Liver (tissue), 9 donors: ENCODE results near the gene C12orf60. TPM values are rescaled to one million over a fixed set of nuclear protein-coding genes. Genes with fewer than 3 reads are reported as not detected.

Experiments
- DNase-seq: peaks from one replicate; pipeline ENCODE4 v3.0.0-alpha.2; 2017; ENCODE audit warnings: low spot score
- H3K27ac ChIP-seq, 2 donors: one replicate each; pipeline ENCODE4 v1.7.0; 2013; ENCODE audit warnings: inconsistent platforms in 2 of 2, low read length in 2 of 2, control low read depth in 1 of 2, low read depth in 1 of 2, mild to moderate bottlenecking in 1 of 2
- H3K27me3 ChIP-seq, 4 donors: one replicate each; pipeline versions ENCODE4 v1.6.1 to v1.7.0; 2013; ENCODE audit warnings: low read length in 3 of 4, inconsistent platforms in 1 of 4, mild to moderate bottlenecking in 1 of 4, moderate library complexity in 1 of 4; ENCODE audit not compliant: control insufficient read depth in 4 of 4, insufficient read depth in 4 of 4
- H3K36me3 ChIP-seq, 4 donors: one replicate each; pipeline versions ENCODE4 v1.6.1 to v1.7.0; 2013; ENCODE audit warnings: low read length in 3 of 4, mild to moderate bottlenecking in 3 of 4, low read depth in 1 of 4, moderate library complexity in 1 of 4; ENCODE audit not compliant: control insufficient read depth in 4 of 4, insufficient read depth in 3 of 4
- H3K4me1 ChIP-seq, 4 donors: one replicate each; pipeline versions ENCODE4 v1.6.1 to v1.7.0; 2013; ENCODE audit warnings: low read length in 3 of 4, mild to moderate bottlenecking in 3 of 4, moderate library complexity in 1 of 4; ENCODE audit not compliant: control insufficient read depth in 4 of 4, insufficient read depth in 4 of 4
- H3K4me3 ChIP-seq, 3 donors: one replicate each; pipeline versions ENCODE4 v1.6.1 to v1.7.0; 2013; ENCODE audit warnings: low read length in 3 of 3, control low read depth in 1 of 3, low read depth in 1 of 3, mild to moderate bottlenecking in 1 of 3
- H3K9ac ChIP-seq, 2 donors: one replicate each; pipeline ENCODE4 v1.7.0; 2013; ENCODE audit warnings: low read length in 2 of 2, mild to moderate bottlenecking in 2 of 2, moderate library complexity in 2 of 2, control low read depth in 1 of 2, low read depth in 1 of 2
- H3K9me3 ChIP-seq, 4 donors: one replicate each; pipeline versions ENCODE4 v1.6.1 to v1.7.0; 2013; ENCODE audit warnings: low read length in 3 of 4; ENCODE audit not compliant: control insufficient read depth in 4 of 4
- ATF3 ChIP-seq: IDR thresholded peaks from 2 replicates; pipeline ENCODE4 v1.6.1; 2016; ENCODE audit warnings: antibody characterized with exemption
- CTCF ChIP-seq: fragments of 150-350 bp; IDR thresholded peaks from 2 replicates; pipeline ENCODE4 v1.5.1; 2017; ENCODE audit warnings: improper control_type of control experiment, low read depth, low read length; ENCODE audit not compliant: missing input control
- EGR1 ChIP-seq, 2 donors: IDR thresholded peaks; 2 replicates each; pipeline ENCODE4 v1.6.1; 2016 to 2018; ENCODE audit warnings: antibody characterized with exemption in 2 of 2, low read depth in 2 of 2
- FOXA2 ChIP-seq: IDR thresholded peaks from 2 replicates; pipeline ENCODE4 v1.6.1; 2016; ENCODE audit warnings: antibody characterized with exemption
- GABPA ChIP-seq, 2 donors: IDR thresholded peaks in 1 of 2; conservative IDR thresholded peaks in 1 of 2; 2 replicates each; pipeline ENCODE4 v1.6.1; 2016; ENCODE audit warnings: antibody characterized with exemption in 2 of 2, mild to moderate bottlenecking in 1 of 2, moderate library complexity in 1 of 2
- HNF4A ChIP-seq, 2 donors: conservative IDR thresholded peaks; 2 replicates each; pipeline ENCODE4 v1.6.1; 2016; ENCODE audit warnings: antibody characterized with exemption in 2 of 2, mild to moderate bottlenecking in 2 of 2
- HNF4G ChIP-seq: IDR thresholded peaks from 2 replicates; pipeline ENCODE4 v1.6.1; 2016; ENCODE audit warnings: antibody characterized with exemption
- JUND ChIP-seq, 2 donors: IDR thresholded peaks; 2 replicates each; pipeline ENCODE4 v1.6.1; 2016; ENCODE audit warnings: antibody characterized with exemption in 2 of 2
- MAX ChIP-seq: IDR thresholded peaks from 2 replicates; pipeline ENCODE4 v1.6.1; 2016; ENCODE audit warnings: antibody characterized with exemption
- NR2F2 ChIP-seq: IDR thresholded peaks from 2 replicates; pipeline ENCODE4 v1.6.1; 2016; ENCODE audit warnings: antibody characterized with exemption
- RAD21 ChIP-seq, 2 donors: IDR thresholded peaks; 2 replicates each; pipeline ENCODE4 v1.6.1; 2016; ENCODE audit warnings: antibody characterized with exemption in 2 of 2, mild to moderate bottlenecking in 2 of 2
- SP1 ChIP-seq: IDR thresholded peaks from 2 replicates; pipeline ENCODE4 v1.6.1; 2018; ENCODE audit warnings: antibody characterized with exemption, mild to moderate bottlenecking
- TAF1 ChIP-seq: conservative IDR thresholded peaks from 2 replicates; pipeline ENCODE4 v1.6.1; 2016; ENCODE audit warnings: antibody characterized with exemption, mild to moderate bottlenecking
- YY1 ChIP-seq: IDR thresholded peaks from 2 replicates; pipeline ENCODE4 v1.6.1; 2016; ENCODE audit warnings: antibody characterized with exemption, mild to moderate bottlenecking
- ZBTB33 ChIP-seq: IDR thresholded peaks from 2 replicates; pipeline ENCODE4 v1.6.1; 2016; ENCODE audit warnings: antibody characterized with exemption
- WGBS: extraction: QIAGEN DNeasy Blood & Tissue Kit; methylation state at CpG from one replicate; pipeline ENCODE4 v1.1.7; 2013; 5-methylcytosine and 5-hydroxymethylcytosine counted together
- polyA plus RNA-seq, 2 donors: library from polyadenylated mRNA; stranded (reverse) in 1 of 2; unstranded in 1 of 2; fragments of 200-250 nt in 1 of 2; fragments of >200 nt in 1 of 2; fragmentation: Nextera tagmentation in 1 of 2; extraction: Ambion mirVana in 1 of 2; gene quantifications; one replicate each; pipeline versions ENCODE4 v1.2.1 to v1.2.3, GENCODE V29; 2013 to 2015
- total RNA-seq, 2 donors: library from RNA; depleted of rRNA; stranded (reverse); fragments of >200 nt; gene quantifications; one replicate each; pipeline ENCODE4 v1.2.3, GENCODE V29; 2014
- donor health status: healthy.
- donor health status: healthy.
- donor health status: healthy.
- donor health status: healthy.
- donor health status: healthy.

The C12orf60 gene
- total and polyA plus RNA-seq, 4 donors, result 0.50 to 1.9 (median 1.0) TPM

- Histone ChIP-seq H3K4me1 (peaks cover 6 to 40% (median 21%) of the 10 kb centered on the region in 4 donors), H3K36me3 (peaks cover 0 to 8% (median 1%) of the 10 kb centered on the region in 4 donors), H3K4me3 (no peak overlapping the region), H3K9ac (no peak overlapping the region), H3K27me3 (no peaks in the 10 kb centered on the region), H3K27ac (no peak overlapping the region), H3K9me3 (no peaks in the 10 kb centered on the region)
- TF ChIP-seq YY1, result no peak
- TF ChIP-seq HNF4A (conservative IDR thresholded peaks at IDR 0.05), result no peak
- no peak for TF ChIP-seq TAF1
- TF ChIP-seq GABPA (IDR thresholded peaks at IDR 0.05 in 1 of 2, conservative IDR thresholded peaks at IDR 0.05 in 1 of 2), result no peak
- TF ChIP-seq RAD21 (IDR thresholded peaks at IDR 0.05), result no peak
- TF ChIP-seq NR2F2, result no peak
- no peak for TF ChIP-seq FOXA2
- TF ChIP-seq HNF4G, result no peak
- TF ChIP-seq CTCF, result no peak
- no peak for TF ChIP-seq ZBTB33
- no peak for TF ChIP-seq ATF3
- no peak for TF ChIP-seq EGR1 (IDR thresholded peaks at IDR 0.05; ENCODE audit: low read depth in 2 of 2)
- no peak for TF ChIP-seq SP1
- no peak for TF ChIP-seq MAX
- no peak for TF ChIP-seq JUND (IDR thresholded peaks at IDR 0.05)
- DNase-seq, result no peak
These were observed 40.9 kb downstream of the C12orf60 start for GRCh38 chr12:14844401-14844800.

GRCh38 chr12:14845350-14845750 lies 41.9 kb downstream of the C12orf60 start:
- peak; percentile 88 for TF ChIP-seq CTCF
- no peak for TF ChIP-seq TAF1
- TF ChIP-seq HNF4A (conservative IDR thresholded peaks at IDR 0.05), result no peak
- TF ChIP-seq RAD21 (IDR thresholded peaks at IDR 0.05), result peak; percentile 92 to 96
- peak; percentile 50 for DNase-seq
- Histone ChIP-seq H3K4me3 (no peak overlapping the region), H3K9ac (no peak overlapping the region), H3K27me3 (no peaks in the 10 kb centered on the region), H3K9me3 (no peaks in the 10 kb centered on the region), H3K27ac (no peak overlapping the region), H3K36me3 (peaks cover 0 to 3% (median 0%) of the 10 kb centered on the region in 4 donors), H3K4me1 (peaks cover 3 to 31% (median 17%) of the 10 kb centered on the region in 4 donors)
- 11% methylated on average over 3 of the region's 3 CpGs for WGBS
